Skeletal muscle tissue (tissue), 4 donors: ENCODE measurements around the gene PNMT. TPM values are rescaled to one million over a fixed set of nuclear protein-coding genes. Genes with fewer than 3 reads are reported as not detected.

ENCODE experiments used
- H3K27ac ChIP-seq: one replicate; pipeline ENCODE4 v1.7.0; 2013; ENCODE audit warnings: mild to moderate bottlenecking, low read depth, low read length, inconsistent platforms
- H3K27me3 ChIP-seq, 3 donors: one replicate each; pipeline ENCODE4 v1.7.0; 2013; ENCODE audit warnings: low read length in 3 of 3; ENCODE audit not compliant: control insufficient read depth in 3 of 3, insufficient read depth in 3 of 3
- H3K36me3 ChIP-seq, 3 donors: one replicate each; pipeline ENCODE4 v1.7.0; 2013; ENCODE audit warnings: low read length in 3 of 3; ENCODE audit not compliant: control insufficient read depth in 3 of 3, insufficient read depth in 3 of 3
- H3K4me1 ChIP-seq, 3 donors: one replicate each; pipeline ENCODE4 v1.7.0; 2013; ENCODE audit warnings: low read length in 3 of 3, mild to moderate bottlenecking in 3 of 3; ENCODE audit not compliant: control insufficient read depth in 3 of 3, insufficient read depth in 3 of 3
- H3K4me3 ChIP-seq, 3 donors: one replicate each; pipeline ENCODE4 v1.7.0; 2013; ENCODE audit warnings: low read length in 3 of 3
- H3K9ac ChIP-seq, 3 donors: one replicate each; pipeline ENCODE4 v1.7.0; 2013; ENCODE audit warnings: low read length in 3 of 3, mild to moderate bottlenecking in 3 of 3, moderate library complexity in 2 of 3, low read depth in 1 of 3
- H3K9me3 ChIP-seq, 3 donors: one replicate each; pipeline ENCODE4 v1.7.0; 2013; ENCODE audit warnings: low read length in 3 of 3; ENCODE audit not compliant: control insufficient read depth in 3 of 3
- total RNA-seq: library from RNA; depleted of rRNA; stranded (reverse); fragments of >200 nt; gene quantifications from one replicate; pipeline ENCODE4 v1.2.3, GENCODE V29; 2014
- donor health status: Osteomylitis.

The PNMT gene, protein sequence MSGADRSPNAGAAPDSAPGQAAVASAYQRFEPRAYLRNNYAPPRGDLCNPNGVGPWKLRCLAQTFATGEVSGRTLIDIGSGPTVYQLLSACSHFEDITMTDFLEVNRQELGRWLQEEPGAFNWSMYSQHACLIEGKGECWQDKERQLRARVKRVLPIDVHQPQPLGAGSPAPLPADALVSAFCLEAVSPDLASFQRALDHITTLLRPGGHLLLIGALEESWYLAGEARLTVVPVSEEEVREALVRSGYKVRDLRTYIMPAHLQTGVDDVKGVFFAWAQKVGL
- total RNA-seq = 0.52 TPM

DNA sequence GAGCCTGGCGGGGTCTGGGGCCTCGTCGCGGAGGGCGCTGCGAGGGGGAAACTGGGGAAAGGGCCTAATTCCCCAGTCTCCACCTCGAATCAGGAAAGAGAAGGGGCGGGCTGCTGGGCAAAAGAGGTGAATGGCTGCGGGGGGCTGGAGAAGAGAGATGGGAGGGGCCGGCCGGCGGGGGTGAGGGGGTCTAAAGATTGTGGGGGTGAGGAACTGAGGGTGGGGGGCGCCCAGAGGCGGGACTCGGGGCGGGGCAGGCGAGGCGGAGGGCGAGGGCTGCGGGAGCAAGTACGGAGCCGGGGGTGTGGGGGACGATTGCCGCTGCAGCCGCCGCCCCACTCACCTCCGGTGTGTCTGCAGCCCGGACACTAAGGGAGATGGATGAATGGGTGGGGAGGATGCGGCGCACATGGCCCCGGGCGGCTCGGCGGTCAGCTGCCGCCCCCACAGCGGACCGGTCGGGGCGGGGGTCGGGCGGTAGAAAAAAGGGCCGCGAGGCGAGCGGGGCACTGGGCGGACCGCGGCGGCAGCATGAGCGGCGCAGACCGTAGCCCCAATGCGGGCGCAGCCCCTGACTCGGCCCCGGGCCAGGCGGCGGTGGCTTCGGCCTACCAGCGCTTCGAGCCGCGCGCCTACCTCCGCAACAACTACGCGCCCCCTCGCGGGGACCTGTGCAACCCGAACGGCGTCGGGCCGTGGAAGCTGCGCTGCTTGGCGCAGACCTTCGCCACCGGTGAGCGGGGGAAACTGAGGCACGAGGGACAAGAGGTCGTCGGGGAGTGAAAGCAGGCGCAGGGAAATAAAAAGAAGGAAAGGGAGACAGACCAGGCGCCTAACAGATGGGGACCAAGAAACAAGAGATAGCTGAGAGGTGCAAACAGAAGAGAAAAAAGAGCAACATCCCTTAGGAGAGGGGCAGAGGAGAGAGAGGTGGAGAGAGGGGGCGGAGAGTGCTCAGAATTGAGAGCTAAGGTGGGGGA lies at the start of gene PNMT:
Gene PNMT, plus strand, starts transcription at position 509 of the 980 bp plus-strand sequence. Its CDS starts 23 bp downstream, at position 532.
- Histone ChIP-seq H3K9me3 (no peaks in the 10 kb centered on the region), H3K9ac (peak within 1 kb of the TSS; percentile 100), H3K27ac (peak within 1 kb of the TSS; percentile 100), H3K27me3 (peaks cover 0 to 17% (median 6%) of the 10 kb centered on the region in 3 donors), H3K4me1 (peaks cover 42 to 85% (median 68%) of the 10 kb centered on the region in 3 donors), H3K4me3 (peak within 1 kb of the TSS; percentile 89 to 98 (median 91)), H3K36me3 (peaks cover 2 to 14% (median 3%) of the 10 kb centered on the region in 3 donors)

DNA sequence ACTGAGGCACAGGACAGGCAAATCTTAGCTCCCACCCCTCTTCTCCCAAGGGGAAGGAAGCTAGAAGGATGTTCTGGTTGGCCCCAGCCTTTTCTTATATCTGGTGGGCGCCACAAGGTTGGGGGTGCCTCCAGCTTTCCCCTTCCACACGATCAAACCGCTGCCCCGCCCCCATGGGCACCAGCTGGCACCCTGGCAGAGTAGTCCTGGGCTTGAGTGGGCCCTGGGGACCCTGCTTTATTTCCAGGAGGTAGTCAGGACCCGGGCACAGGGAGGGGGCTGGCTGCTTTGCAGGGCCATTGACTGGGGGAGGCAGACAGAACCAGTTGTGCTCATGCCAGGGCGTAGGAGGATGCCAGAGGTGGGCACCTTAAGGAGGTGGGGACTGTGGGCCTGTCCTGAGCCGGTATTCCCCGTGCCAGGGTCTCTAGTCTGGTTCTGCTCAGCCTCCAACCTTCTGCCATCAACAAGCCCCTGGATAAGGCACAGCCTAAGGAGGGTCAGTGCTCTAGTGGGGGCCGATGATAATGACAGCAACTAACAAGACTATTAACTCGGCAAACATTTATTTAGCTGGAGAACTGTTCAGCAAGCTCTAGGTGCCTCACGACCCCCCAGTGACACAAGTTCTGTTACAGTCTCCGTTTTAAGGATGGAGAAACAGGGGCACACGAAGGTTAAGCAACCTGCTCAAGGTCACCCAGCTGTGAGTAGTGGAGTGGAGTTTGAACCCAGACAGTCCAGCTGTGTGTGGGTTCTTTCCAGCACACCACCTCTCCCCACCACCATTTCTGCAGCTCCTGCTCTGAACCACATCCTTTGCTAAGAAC lies 49.1 kb upstream of the PNMT start:
- H3K9me3 ChIP-seq = no peaks in the 10 kb centered on the region
- H3K4me3 ChIP-seq = peak overlapping the region in 1 of 3 donors; percentile 80
- H3K36me3 ChIP-seq = no peaks in the 10 kb centered on the region
- H3K27ac ChIP-seq = no peak overlapping the region
- H3K9ac ChIP-seq = no peak overlapping the region
- peaks cover 13 to 34% (median 27%) of the 10 kb centered on the region in 3 donors for H3K27me3 ChIP-seq
- H3K4me1 ChIP-seq = peaks cover 9 to 17% (median 11%) of the 10 kb centered on the region in 3 donors

DNA sequence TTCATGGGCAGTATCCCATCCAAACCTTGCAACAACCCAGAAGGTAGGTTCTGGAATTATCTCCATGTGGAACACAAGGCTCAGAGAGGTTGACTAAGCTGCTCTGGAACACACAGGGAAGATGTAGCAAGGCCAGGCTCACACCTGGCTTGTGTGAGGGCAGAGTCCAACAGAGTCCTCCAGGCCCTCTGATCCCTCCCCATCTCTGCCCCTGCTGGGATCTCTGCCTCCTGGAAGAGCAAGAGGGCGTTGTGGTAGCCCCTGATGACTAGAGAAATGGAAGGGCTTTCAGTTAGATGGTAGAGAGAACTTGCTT lies 48.5 kb upstream of the PNMT start:
- H3K4me1 ChIP-seq = peaks cover 9 to 17% (median 11%) of the 10 kb centered on the region in 3 donors
- H3K9me3 ChIP-seq = no peaks in the 10 kb centered on the region
- no peak overlapping the region for H3K27ac ChIP-seq
- H3K9ac ChIP-seq = no peak overlapping the region
- no peak overlapping the region for H3K4me3 ChIP-seq
- H3K36me3 ChIP-seq = no peaks in the 10 kb centered on the region
- H3K27me3 ChIP-seq = peaks cover 14 to 33% (median 23%) of the 10 kb centered on the region in 3 donors

DNA sequence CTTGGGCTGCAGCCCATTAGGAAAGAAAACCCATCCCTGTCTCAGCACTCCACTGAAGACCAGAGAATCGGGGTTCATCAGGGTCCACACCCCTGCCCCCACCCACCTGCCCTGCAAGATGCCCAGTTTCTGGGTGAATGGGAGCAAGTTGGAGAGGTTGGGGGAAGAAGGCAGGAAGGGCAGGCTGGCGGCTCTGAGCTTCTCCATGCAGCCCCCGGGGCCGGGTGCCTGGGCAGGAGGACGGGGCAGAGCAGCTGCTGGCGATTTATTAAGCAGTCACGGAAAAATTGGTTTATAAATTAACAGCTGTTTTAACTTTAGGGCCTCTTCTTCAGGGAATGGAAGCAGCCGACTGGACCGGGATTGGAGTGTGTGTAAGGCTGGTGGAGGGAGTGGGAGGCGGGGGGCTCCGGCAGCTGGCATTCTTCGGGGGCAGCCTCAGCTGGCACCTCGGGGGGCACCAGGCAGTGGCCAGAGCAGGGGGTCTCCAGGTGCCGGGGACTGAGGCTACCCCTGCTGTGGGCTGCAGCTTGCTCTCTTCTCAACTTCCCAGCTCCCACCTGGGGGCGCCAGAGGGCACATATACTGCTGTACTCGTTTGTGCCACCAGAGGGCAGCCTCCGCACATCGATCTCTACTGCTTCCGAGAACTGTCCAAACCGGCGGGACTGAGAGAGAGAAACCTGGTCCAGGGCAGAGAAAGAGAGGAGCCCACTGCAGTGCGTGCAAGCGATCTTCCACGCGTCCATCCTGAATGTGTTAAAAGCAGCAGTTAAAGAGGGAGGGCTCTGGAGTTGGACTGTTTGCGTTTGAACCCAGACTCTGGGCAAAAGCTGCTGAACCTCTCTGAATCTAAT lies 46.5 kb upstream of the PNMT start:
- H3K4me3 ChIP-seq = peak overlapping the region in 2 of 3 donors; percentile 20 to 35
- H3K4me1 ChIP-seq = peaks cover 10 to 19% (median 12%) of the 10 kb centered on the region in 3 donors
- peak overlapping the region in 1 of 3 donors; percentile 12 for H3K9ac ChIP-seq
- H3K36me3 ChIP-seq = no peaks in the 10 kb centered on the region
- H3K27ac ChIP-seq = no peak overlapping the region
- H3K9me3 ChIP-seq = no peaks in the 10 kb centered on the region
- peaks cover 24 to 40% (median 36%) of the 10 kb centered on the region in 3 donors for H3K27me3 ChIP-seq

DNA sequence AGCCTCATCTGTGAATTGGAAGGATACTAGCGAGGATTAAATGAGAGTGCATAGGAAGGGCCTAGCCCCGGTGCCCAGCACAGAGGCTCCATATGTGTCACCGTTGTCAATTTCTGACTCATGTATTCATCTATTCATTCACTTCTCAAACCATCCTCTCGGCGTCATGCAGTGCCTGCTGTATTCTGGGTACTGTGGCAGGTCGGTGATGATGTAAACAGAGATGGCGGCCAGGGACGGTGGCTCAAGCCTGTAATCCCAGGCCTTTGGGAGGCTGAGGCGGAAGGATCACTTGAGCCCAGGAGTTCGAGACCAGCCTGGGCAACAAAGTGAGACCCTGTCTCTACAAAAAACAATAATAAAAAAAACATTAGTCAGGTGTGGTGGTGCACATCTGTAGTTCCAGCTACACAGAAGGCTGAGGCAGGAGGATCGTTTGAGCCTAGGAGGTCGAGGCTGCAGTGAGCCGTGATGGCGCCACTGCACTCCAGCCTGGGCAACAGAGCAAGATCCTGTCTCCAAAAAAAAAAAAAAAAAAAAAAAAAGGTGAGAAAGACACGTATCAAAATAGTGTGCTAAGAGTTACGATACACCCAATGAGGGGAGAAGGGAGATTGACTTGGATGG lies 45.8 kb upstream of the PNMT start:
- no peaks in the 10 kb centered on the region for H3K9me3 ChIP-seq
- peaks cover 14 to 21% (median 14%) of the 10 kb centered on the region in 3 donors for H3K4me1 ChIP-seq
- no peak overlapping the region for H3K9ac ChIP-seq
- H3K36me3 ChIP-seq = no peaks in the 10 kb centered on the region
- H3K27ac ChIP-seq = no peak overlapping the region
- H3K27me3 ChIP-seq = peaks cover 23 to 40% (median 38%) of the 10 kb centered on the region in 3 donors
- H3K4me3 ChIP-seq = peak overlapping the region in 1 of 3 donors; percentile 20

DNA sequence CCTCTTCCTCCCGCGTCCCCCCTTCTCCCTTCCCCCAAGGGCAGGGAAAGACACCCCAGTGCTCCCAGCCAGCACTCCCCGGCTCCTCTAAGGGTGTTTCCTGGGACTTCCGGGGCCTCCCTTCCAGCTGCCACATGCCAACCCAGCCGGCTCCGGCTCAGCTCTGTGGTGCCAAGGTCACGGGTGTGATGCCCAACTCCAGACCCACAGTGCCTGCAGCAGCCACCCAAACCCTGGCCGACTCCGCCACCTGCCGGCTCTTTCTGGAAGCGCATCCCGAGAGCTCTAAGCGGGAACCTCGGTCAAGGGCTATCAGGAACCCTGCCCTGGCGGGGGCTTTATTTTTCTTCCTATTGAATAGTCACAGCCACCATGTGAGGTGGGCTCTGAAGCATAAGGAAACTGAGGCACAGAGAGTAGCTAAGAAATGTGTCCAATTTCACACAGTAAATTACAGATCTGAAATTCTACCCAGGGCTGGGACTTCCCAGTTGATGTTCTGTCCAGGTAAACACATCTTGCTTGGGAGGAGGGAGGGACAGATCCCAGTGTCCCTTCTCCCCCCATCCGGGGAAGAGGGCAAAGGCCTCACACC lies 44.8 kb upstream of the PNMT start:
- no peaks in the 10 kb centered on the region for H3K9me3 ChIP-seq
- no peak overlapping the region for H3K9ac ChIP-seq
- peaks cover 13 to 18% (median 14%) of the 10 kb centered on the region in 3 donors for H3K4me1 ChIP-seq
- H3K4me3 ChIP-seq = no peak overlapping the region
- H3K27ac ChIP-seq = no peak overlapping the region
- H3K36me3 ChIP-seq = no peaks in the 10 kb centered on the region
- peaks cover 29 to 47% (median 46%) of the 10 kb centered on the region in 3 donors for H3K27me3 ChIP-seq

DNA sequence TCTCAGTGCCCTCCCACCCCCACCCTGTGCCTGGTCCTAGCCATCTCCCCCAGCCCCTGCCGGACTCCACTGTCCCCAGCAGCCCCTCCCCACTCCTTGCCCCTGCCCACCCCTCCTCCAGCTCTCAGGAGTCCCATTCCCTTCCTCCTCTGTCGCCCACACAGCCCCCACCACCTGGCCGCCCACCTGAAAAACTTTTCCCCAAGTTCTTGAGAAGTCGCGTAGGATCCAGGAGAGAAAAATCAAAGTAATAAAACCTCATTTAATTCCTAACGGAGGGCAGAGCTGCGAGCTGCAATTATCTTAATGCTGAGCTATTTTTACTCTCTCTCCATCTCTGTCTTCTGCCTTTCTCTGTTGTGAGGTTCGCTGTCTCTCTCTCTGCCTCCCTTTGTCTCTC lies 43.9 kb upstream of the PNMT start:
- no peak overlapping the region for H3K27ac ChIP-seq
- H3K9me3 ChIP-seq = no peaks in the 10 kb centered on the region
- no peak overlapping the region for H3K9ac ChIP-seq
- H3K27me3 ChIP-seq = peaks cover 29 to 54% (median 52%) of the 10 kb centered on the region in 3 donors
- H3K4me1 ChIP-seq = peaks cover 9 to 14% (median 11%) of the 10 kb centered on the region in 3 donors
- no peaks in the 10 kb centered on the region for H3K36me3 ChIP-seq
- H3K4me3 ChIP-seq = no peak overlapping the region

DNA sequence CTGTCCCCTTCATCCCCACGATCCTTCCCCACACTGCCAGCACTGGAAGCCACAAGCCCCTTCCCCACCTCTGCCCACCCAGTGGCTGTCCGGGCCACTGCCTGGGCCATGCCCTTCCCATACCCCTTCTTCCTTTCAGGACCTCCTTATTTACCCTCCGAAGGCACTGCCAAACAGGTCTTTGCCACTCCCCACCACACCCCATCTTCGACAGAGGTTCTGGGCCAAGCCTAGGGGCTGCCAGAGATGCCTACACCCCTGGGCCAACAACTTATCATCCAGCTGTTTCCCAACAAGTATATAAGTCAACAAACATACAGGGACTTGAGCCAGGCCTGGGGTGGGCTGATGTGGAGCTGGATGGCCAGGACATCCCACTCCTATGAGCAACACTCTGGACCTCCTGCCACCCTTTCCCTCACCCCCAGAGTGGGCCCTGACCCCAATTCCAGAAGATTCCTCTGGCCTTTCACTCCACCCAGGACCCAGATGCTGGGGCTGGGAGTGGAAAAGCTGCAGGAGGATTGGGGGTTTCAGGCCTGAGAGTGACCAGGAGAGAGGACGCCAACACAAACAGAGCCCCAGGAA lies 43.0 kb upstream of the PNMT start:
- H3K27me3 ChIP-seq = peaks cover 35 to 63% (median 61%) of the 10 kb centered on the region in 3 donors
- no peaks in the 10 kb centered on the region for H3K36me3 ChIP-seq
- no peaks in the 10 kb centered on the region for H3K9me3 ChIP-seq
- peaks cover 9 to 14% (median 11%) of the 10 kb centered on the region in 3 donors for H3K4me1 ChIP-seq
- no peak overlapping the region for H3K27ac ChIP-seq
- H3K9ac ChIP-seq = no peak overlapping the region
- no peak overlapping the region for H3K4me3 ChIP-seq
